GM19324 (cell line): Measurements from ENCODE around the gene GRAMD2B.
"Not testable (repeated sequence)": the region's sequence is repeated elsewhere in the genome, so short reads cannot be mapped to it uniquely, and the experiment has no call there.

Experiments used
- ATAC-seq: cut with Tn5 transposase; IDR thresholded peaks from one replicate; pipeline ENCODE4 v1.9.1; 2021; ENCODE audit warnings: mild to moderate bottlenecking, moderate library complexity; ENCODE audit not compliant: unreplicated experiment, low FRiP score

GRAMD2B gene

DNA sequence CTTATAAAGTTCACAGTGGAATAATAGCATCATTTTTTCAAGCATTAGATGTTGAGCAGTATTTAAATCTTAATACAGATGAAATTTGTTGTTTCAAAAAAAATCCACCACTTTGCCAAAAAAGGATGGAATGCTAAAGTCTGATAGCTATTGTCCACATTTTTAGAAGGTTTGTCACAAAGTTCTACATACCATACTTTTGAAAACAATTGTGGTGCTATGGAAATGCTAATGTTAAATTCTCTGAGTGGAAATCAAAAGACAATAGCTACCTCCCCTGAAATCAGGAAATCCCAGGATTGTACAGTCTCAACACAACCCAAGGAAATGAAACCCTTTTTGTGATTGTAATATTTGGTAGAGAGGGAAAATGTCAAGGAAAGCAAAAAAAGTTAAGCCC is 19.3 kb upstream of the GRAMD2B start:
- no peak for ATAC-seq

DNA sequence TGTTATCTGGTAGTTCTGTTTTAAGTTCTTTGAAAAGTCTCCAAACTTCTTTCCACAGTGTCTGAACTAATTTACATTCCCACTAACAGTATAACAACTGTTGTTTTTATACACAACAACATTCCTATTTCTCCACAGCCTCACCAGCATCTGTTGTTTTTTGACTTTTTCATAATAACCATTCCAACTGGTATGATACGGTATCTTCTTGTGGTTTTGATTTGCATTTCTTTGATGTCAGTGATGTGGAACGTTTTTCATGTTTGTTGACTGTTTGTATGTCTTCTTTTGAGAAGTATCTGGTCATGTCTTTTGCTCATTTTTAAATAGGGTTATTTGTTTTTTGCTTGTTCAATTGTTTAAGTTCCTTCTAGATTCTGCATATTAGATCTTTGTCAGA is 12.6 kb upstream of the GRAMD2B start:
- no peak for ATAC-seq

DNA sequence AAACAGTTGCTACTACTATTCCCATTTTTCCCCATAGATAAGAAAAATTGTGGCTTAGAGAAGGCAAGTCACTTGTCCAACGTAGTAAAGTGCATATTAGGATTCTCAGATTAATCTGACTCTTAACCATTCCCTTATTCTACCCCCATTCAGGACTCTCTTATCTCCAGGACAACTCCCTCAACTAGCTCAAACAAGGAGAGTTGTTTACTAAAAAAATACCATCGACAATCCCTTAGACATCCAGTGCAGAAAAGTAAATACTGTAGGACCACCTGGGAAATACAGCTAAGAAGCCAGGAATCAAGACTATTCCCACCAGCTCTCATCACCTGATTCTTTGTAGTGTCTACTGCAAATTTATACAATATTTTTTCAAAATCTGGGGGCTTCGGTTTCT is 9.4 kb upstream of the GRAMD2B start:
- no peak for ATAC-seq

DNA sequence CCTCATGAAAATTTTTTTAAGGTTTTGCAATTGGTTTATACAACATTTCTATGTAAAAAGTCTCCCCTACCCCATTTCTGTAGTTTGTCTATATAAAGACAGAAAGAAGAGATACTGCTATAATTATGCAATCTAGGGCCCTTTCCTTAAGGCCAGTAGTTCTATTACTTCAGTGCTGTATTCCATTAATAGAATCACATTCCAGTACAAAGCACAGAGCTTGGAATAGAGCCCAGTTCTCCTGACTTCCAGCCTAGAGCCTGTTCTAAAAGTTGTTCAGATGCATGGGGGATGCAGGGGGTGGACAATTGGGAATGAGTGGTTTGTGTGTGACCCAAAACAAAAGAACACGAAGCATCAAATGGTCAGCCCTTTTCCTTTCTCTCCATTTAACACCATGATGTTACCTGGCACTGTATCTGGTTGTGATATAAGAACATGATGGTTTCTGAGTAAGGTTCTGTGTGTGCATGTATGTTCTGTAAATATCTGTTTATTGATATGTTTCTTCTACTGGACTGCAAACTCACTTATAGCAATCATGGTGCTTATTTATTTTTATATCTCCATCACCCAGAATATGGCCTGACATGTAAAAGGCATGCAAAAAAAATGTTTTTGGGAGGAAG is 8.2 kb upstream of the GRAMD2B start:
- ATAC-seq, result no peak

DNA sequence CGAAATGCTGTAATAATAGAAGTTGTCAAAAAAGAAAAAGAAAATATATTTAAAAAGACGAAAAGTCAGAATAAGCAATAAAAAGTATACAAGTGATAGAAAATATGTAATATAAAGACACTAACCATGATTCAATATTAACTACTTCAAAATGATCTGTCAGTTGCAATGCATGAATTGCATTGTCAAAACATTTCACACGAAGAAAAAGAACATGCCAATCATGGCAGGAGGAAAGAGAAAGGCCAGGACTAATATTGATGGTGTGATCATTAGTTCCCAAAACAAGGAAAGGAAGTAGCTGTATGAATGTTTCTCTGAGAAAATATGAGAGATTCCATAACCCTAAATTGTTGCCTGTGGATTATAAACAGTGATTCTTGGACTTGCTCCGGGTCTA is 7.4 kb upstream of the GRAMD2B start:
- ATAC-seq, result no peak

DNA sequence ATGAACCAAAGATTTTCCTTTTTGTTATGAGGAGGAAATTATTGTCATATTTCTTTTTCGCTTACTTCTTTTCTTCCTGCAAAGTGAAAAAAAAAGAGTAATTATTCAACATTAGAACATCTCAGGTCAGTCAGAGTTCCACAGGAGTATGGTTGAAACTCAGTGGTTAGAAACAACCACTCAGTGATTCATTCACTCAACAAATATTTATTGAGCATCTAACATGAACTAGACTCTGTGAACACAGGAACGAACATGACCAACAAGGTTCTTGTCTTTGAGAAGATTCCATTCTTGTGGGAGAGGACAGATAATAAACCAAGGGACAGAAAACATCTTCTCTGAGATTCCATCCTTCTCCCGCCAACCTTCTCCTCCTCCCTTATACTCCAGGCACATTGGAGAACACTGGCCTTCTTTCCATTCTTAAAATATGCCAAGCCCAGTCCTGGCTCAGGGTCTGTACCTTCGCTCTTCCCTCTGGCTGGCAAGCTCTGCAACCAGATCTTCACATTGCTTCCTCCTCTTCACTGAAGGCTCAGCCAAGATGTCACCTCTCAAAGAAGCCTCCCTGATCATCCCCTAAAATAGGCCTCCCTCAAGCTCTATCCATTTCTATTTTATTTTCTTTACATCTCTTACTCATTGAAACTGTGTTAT is 6.8 kb upstream of the GRAMD2B start:
- ATAC-seq, result no peak

DNA sequence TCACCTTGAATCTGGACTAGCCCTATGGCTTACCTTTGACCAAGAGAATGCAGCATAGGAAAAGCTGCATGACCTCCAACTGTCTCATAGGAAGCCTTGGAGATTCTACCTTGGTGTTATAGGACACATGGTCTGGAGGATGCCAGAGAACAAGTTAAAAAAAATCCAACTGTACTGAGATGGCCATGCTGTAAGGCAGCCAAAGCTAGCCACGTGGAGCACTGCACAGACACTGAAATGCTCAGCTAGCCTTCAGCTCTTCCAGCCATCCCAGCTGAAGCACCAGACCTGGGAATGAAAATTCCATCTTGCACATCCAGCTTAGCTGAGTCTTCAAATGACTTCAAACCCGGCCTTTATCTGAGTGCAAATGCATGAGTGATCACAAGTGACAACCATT is 6.0 kb upstream of the GRAMD2B start:
- ATAC-seq, result no peak

DNA sequence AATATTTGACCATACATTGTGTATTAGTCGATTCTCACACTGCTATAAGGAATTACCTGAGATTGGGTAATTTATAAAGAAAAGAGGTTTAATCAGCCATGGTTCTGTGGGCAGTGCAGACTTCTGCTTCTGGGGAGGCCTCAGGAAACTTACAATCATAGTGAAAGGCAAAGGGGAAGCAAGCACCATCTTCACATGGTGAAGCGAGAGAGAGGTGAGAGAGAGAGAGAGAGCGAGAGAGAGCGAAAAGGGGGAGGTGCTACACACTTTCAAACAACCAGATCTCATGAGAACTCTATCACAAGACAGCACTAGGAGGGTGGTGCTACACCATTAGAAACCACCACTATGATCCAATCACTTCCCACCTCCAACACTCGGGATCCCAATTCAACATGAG is 4.1 kb upstream of the GRAMD2B start:
- ATAC-seq, result no peak

DNA sequence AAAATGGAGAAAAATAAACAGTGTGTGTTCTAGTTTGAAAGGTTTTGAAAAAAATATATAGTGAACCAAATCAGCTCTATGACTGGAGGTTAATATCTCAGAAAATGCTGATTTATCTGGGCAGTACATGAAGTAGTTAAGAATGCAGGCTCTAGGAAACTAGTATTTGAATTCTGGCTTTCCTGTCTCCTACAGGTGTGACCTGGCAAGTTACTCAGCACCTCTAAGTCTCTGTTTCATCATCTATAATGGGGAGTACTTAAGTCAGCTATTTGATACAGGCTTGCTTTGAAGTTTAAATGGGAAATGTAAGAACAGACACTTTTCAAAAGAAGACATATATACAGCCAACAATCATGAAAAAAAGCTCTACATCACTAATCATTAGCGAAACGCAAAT is 5.2 kb downstream of the GRAMD2B start:
- no peak for ATAC-seq

DNA sequence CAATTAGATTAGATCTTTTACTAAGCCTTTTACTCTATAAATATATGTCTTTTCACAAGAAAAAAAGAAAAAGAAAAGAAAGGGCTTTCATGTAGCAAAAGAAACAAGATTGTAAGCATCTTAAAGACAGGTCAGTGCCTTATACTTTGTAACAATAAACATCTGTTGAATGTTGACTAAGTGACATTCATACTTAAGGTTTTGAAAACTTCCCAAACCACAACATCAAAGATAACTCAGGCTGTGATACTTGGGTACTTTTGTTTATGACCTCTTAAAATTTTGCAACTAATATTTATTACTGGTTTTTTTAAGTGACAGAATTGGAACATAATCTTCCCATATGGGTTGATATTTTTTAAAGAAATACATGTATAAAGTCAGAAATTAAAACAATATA is 7.4 kb downstream of the GRAMD2B start:
- no peak for ATAC-seq

DNA sequence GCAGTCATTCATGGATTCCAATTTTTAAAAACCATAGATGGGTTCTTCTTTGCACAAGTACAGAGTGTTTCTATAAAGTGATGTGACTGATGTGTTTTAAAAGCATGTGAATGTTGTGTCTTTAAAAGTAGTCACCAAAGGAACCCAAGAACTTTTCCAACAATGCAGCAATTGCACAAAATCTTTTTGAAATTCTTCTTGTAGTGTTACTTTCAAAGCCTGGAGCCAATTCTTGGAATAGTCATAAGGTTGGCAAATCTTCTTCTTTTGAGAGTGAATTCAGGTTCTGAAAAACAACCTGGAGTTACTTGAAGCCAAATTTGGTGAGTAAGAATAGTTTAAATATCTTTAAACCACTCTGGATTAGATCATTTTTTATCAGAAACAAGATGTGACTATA is 10.5 kb downstream of the GRAMD2B start:
- ATAC-seq, result no peak

DNA sequence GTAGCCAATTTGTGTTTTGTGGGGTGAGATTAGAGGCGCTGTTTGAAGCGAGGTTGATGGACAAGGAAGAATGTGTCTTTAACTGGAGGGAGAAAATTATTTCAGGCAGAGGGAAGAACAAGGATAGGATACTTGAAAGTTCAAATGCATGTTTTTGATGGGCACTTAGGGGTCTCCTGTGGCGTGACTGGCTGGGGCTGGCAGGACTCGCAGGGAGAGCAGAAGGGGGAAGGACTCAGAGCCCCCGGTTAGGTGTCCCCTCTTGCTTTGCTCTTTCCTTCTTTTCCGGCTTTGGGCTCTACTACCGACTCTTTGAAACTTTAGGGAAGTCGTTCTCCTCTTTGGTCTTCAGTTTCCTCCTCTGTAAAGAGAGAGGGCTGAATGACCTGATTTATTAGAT is 12.1 kb downstream of the GRAMD2B start:
- no peak for ATAC-seq

DNA sequence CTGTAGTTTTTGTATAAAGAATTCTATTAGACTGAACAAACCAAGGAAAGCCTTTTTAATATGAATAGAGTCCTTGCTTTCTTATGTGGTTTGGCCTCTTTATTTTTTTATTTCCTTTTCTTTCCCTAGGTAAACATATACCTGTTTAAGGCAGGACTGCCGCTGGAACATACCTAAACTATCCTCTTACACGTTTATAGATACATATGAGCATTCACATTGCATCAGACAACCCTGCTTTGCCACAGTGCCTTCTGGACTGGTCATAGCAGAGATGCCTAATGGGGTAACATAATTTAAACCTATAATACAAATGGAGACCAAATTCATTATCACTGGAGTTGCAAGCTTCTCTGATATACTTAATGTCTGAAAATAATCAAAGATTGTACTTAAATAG is 12.5 kb downstream of the GRAMD2B start:
- ATAC-seq, result no peak

DNA sequence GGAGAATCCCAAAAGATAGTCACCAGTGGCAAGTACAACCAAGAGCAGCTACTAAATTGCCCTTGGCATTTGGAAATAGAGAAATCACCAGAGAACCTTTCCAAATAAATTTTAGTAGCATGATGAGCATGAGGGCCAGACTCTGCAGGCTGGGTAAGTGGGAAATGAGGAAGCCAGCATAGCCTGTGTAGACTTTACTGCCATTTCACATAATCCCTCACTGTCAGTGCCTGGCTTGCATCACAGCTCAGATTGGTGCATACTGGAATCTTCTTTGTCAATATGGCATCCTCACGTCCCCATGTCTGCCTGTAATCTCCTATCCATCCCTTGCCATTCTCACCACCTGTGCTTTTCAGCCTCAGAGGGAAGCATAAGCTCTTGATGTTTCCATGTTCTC is 14.5 kb downstream of the GRAMD2B start:
- ATAC-seq, result no peak

DNA sequence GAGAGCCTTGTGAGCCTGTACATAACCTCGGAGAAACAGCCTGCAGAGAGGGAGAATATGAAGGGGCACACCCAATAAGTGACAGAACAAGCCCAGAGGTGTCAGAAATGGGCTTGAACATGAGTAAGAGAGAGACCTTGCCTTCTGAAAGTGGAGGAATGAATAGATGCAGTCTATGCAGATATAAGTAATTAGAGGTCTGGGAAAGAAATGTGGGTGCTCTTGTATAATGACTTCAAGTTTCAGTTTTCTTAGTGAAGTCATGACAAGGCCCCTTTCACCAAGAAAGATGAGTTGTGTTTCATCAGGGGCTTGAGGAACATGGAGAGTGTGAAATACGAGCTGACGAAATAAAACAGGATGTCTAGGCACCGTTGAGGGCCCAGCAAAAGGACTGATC is 15.1 kb downstream of the GRAMD2B start:
- peak; percentile 83 for ATAC-seq

DNA sequence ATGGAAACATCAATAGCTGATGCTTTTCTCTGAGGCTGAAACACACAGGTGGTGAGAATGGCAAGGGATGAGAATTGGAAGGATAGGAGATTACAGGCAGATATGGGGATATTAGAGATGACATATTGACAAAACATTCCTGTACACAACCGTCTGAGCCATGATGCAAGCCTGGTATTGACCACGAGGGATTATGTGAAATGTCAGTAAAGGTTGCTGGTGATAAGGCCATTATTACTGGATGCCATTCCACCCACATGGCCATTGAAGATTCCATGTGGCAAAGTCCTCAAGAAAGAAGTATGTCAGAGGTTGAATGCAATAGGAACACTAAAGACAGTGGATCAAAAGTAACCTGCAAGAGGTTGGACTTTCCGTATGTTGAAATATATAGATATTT is 15.7 kb downstream of the GRAMD2B start:
- ATAC-seq, result no peak

DNA sequence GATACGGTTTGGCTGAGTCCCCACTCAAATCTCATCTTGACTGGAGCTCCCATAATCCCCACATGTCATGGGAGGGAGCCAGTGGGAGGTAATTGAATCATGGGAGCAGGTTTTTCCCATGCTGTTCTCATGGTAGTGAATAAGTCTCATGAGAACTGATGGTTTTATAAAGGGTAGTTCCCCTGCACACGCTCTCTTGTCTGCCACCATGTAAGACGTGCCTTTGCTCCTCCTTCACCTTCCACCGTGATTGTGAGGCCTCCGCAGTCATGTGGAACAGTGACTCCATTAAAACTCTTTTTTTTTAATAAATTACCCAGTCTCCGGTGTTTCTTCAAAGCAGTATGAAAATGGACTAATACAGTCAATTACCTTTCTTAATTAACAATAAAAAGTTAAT is 16.5 kb downstream of the GRAMD2B start:
- not testable (repeated sequence) for ATAC-seq

DNA sequence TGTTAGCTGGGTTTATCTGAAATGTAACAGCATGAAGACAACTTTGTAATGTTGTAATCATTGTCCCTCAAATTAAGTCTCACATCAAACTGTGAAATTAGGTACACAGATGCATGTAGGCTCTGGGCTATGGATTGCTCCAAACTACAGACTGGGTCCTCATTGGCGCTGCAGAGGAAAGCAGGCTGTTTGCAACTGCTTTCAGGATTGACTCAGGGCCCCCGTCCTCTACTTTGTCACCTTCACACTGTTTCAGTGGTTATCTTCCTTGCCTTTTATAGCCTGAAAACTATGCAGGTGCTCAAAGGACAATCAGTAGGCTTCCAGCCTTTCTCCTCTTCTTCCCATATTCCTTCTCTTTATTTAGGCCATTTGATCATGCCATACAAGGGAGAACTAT is 18.0 kb downstream of the GRAMD2B start:
- ATAC-seq, result no peak

DNA sequence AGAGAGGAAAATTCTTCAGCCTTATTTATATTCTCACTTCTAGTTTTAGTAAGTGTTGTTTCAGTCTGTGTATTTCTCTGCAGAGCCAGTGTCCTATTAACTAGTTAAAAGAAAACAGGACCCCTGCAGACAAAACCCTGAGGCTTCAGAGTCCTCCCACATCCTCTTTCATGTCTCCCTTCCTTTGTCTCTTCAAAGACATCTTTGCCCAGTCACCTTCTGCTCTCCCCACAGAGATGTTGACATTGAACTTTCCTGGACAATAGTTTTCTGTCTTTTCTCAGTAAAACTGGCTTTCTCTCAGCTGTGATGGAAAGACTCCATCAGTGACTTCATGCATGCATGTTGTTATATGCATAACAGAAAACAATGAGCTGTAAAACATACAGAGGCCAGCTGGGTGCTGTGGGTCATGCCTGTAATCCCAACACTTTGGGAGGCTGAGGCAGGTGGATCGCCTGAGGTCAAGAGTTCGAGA is 20.2 kb downstream of the GRAMD2B start:
- peak; percentile 89 for ATAC-seq

DNA sequence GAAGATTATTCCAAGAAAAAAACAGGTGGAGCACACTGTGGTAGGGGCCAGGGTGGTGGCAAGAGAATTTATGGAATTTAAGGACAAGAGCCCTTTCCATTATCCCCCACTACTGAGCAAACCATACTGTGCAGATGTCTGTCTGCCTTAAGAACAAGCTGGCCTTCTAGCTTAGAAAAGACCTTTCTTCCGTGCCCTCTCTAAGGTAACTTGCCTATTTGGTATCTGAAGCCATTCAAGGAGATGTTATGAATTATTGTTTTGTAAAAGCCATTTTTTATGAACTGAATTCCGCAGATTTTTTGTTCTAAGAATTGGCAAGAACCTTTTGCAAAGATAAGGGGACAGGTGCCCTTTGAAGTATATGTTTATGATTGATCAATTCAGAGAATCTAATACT is 20.9 kb downstream of the GRAMD2B start:
- no peak for ATAC-seq

DNA sequence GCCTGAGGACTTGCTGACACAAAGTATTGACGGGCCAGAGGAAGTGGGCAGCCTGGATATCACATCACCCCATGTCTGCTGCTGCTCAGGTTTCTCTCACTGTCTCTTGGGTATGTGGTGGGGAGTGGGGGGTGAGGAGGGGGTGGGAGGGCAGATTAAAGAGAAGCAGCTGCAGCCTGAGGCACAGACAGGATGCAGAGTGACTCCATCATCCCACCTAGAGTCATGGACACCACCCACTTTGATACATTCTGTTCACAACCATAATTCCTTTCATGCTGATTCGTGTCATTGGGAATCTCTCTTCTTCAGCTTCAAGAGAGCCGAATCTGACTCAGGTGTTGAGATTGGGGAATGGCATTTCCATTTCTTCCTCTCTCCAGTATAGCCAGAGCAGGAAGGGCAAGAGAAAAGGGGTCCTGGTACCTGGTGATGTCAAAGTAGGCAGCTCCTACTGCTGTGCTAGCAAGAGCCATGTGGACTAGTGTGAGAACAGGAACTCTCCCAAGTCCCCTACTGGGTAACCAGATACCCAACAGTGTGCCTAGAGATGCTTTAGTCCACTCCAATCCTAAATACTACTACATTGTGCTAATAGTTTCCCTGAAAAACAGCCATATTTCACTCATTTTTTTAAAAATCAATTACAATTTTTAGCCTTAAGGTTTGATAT is 22.4 kb downstream of the GRAMD2B start:
- no peak for ATAC-seq
